OCI-LY1 (cell line): Measurements from ENCODE around the gene HDDC3.

Source experiments
- H2AFZ ChIP-seq: fragments of 200-600 bp; sonication (generic), shearing (Covaris generic); 2 replicates; pipeline ENCODE4 v1.6.0; 2014; ENCODE audit warnings: antibody characterized with exemption, mild to moderate bottlenecking, low read length
- H3F3A ChIP-seq: fragments of 200-600 bp; sonication (generic), shearing (Covaris generic); 2 replicates; pipeline ENCODE4 v1.6.0; 2014; ENCODE audit warnings: mild to moderate bottlenecking, antibody characterized with exemption, low read length, moderate library complexity; ENCODE audit not compliant: insufficient read depth
- H3K27ac ChIP-seq: fragments of 200-600 bp; sonication (generic); 2 replicates; pipeline ENCODE4 v1.5.1; 2014; ENCODE audit warnings: low read length, mixed run types, mild to moderate bottlenecking, low read depth; ENCODE audit not compliant: poor library complexity, severe bottlenecking
- H3K27me3 ChIP-seq: fragments of 200-600 bp; sonication (generic); 2 replicates; pipeline ENCODE4 v1.6.0; 2014; ENCODE audit warnings: antibody characterized with exemption, mild to moderate bottlenecking, low read length, moderate library complexity; ENCODE audit not compliant: insufficient read depth
- H3K36me3 ChIP-seq: fragments of 200-600 bp; sonication (generic); 2 replicates; pipeline ENCODE4 v1.6.1; 2014; ENCODE audit warnings: mild to moderate bottlenecking, antibody characterized with exemption, low read length, moderate library complexity, mixed read lengths; ENCODE audit not compliant: insufficient read depth
- H3K4me1 ChIP-seq: fragments of 200-600 bp; sonication (generic); 2 replicates; pipeline ENCODE4 v1.5.1; 2014; ENCODE audit warnings: mild to moderate bottlenecking, low read length, moderate library complexity; ENCODE audit not compliant: insufficient read depth, severe bottlenecking
- H3K4me2 ChIP-seq: fragments of 200-600 bp; sonication (generic), shearing (Covaris generic); 2 replicates; pipeline ENCODE4 v1.6.1; 2014; ENCODE audit warnings: low read length
- H3K4me3 ChIP-seq: fragments of 200-600 bp; sonication (generic); 2 replicates; pipeline ENCODE4 v1.5.1; 2014; ENCODE audit warnings: low read length, low read depth, mild to moderate bottlenecking, mixed read lengths; ENCODE audit not compliant: poor library complexity, severe bottlenecking
- H3K79me2 ChIP-seq: fragments of 200-600 bp; shearing (Covaris generic); 2 replicates; pipeline ENCODE4 v1.6.1; 2016; ENCODE audit warnings: mixed run types, low read length, mixed read lengths; ENCODE audit not compliant: insufficient read depth
- H3K9ac ChIP-seq: fragments of 200-600 bp; sonication (generic), shearing (Covaris generic); 2 replicates; pipeline ENCODE4 v1.6.1; 2014; ENCODE audit warnings: mild to moderate bottlenecking, low read length, mixed read lengths
- H3K9me2 ChIP-seq: fragments of 200-600 bp; sonication (generic), shearing (Covaris generic); 2 replicates; pipeline ENCODE4 v1.6.1; 2014; ENCODE audit warnings: low read depth, mild to moderate bottlenecking, low read length, mixed read lengths
- H3K9me3 ChIP-seq: fragments of 200-600 bp; shearing (Covaris generic); 2 replicates; pipeline ENCODE4 v1.6.1; 2014; ENCODE audit warnings: low read length, mixed read lengths
- H4K20me1 ChIP-seq: fragments of 200-600 bp; sonication (generic), shearing (Covaris generic); 2 replicates; pipeline ENCODE4 v1.6.0; 2016; ENCODE audit warnings: mild to moderate bottlenecking, low read length; ENCODE audit not compliant: insufficient read depth
- EZH2 ChIP-seq: fragments of 200-600 bp; sonication (generic), shearing (Covaris generic); IDR thresholded peaks from 2 replicates; pipeline ENCODE4 v1.8.0; 2017; ENCODE audit warnings: borderline replicate concordance, mixed run types, mild to moderate bottlenecking, antibody characterized with exemption, low read length, moderate library complexity, mixed read lengths
- TF ChIP-seq, protein P1 (sequence below): fragments of 200-600 bp; sonication (generic), shearing (Covaris generic); IDR thresholded peaks from 2 replicates; pipeline ENCODE4 v1.5.1; 2017; ENCODE audit warnings: mild to moderate bottlenecking, antibody characterized with exemption, low read length, moderate library complexity, mixed read lengths

Gene HDDC3

DNA sequence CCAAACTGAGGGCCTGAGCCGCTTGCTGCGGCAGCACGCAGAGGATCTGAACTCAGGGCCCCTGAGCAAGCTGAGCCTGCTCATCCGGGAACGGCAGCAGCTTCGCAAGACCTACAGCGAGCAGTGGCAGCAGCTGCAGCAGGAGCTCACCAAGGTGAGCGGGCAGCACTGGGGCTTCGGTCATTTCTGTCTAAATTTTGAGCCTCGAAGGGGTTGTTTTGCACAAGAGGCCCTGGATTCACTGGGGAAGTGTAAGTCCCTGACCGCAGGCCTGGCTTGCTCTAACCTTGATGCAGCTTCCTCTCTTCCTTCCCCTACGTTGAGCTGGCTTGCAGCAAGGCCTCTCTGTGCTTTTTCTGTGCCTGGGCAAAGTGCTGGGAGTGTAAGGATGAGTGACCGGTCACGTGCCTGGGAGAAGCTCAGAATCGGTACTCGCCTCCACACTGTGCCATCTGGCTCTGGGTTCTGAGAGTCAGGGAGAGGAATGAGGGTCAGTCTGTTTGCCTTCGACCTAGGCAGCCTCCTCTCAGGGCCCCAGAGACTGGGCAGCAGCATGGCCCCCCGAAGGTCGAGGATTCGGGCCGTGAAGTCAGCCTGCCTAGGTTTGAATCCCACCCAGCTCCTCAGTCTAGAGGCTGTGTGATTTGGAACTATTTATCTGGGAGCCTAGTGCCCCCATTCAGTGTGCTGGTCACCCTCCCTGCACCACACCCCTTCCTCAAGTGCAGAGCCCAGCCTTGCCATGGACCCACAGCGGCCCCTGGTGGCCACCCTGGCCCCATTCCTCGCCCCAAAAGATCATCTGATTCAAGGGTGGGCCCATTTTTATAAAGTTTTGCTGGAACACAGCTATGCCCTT lies 46.7 kb downstream of the HDDC3 start:
- no peak overlapping the region for H3K4me3 ChIP-seq
- TF ChIP-seq, protein P1, sequence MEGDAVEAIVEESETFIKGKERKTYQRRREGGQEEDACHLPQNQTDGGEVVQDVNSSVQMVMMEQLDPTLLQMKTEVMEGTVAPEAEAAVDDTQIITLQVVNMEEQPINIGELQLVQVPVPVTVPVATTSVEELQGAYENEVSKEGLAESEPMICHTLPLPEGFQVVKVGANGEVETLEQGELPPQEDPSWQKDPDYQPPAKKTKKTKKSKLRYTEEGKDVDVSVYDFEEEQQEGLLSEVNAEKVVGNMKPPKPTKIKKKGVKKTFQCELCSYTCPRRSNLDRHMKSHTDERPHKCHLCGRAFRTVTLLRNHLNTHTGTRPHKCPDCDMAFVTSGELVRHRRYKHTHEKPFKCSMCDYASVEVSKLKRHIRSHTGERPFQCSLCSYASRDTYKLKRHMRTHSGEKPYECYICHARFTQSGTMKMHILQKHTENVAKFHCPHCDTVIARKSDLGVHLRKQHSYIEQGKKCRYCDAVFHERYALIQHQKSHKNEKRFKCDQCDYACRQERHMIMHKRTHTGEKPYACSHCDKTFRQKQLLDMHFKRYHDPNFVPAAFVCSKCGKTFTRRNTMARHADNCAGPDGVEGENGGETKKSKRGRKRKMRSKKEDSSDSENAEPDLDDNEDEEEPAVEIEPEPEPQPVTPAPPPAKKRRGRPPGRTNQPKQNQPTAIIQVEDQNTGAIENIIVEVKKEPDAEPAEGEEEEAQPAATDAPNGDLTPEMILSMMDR: peak; percentile 97
- no peak for TF ChIP-seq EZH2
- H3K4me2 ChIP-seq: no peak overlapping the region
- no peaks in the 10 kb centered on the region for H3K79me2 ChIP-seq
- H3K9ac ChIP-seq: no peak overlapping the region
- no peaks in the 10 kb centered on the region for H3F3A ChIP-seq
- peaks cover 6% of the 10 kb centered on the region for H3K27me3 ChIP-seq
- no peaks in the 10 kb centered on the region for H3K9me2 ChIP-seq
- H3K36me3 ChIP-seq: no peaks in the 10 kb centered on the region
- H2AFZ ChIP-seq: no peak overlapping the region
- H3K27ac ChIP-seq: no peak overlapping the region
- no peaks in the 10 kb centered on the region for H3K4me1 ChIP-seq
- H4K20me1 ChIP-seq: no peaks in the 10 kb centered on the region
- no peaks in the 10 kb centered on the region for H3K9me3 ChIP-seq

DNA sequence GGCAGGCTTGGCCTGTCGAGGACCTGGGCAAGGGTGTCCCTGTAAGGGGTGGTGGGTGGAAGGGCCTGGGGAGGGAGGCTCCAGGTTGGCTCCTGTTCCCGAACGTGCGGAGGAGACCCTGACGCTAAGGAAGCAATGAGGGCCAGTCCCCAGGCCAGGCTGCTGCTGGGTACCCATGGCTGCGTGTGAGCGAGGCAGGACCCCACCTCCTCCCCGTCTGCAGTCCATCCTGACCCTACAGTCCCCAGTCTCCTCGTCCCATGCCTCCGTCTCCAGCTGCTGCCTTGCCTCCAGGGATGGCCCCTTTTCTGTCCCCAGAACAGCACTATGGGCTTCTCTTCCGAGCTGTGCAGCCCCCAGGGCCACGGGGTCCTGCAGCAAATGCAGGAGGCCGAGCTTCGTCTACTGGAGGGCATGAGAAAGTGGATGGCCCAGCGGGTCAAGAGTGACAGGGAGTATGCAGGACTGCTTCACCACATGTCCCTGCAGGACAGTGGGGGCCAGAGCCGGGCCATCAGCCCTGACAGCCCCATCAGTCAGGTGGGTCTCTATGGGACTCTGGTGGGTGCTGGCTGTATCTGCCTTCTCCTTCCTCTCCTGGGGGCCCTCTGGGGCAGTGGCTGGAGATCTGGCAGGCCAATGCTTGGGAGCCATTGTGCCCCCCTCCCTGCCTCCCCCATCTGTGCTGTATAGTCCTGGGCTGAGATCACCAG lies 47.5 kb downstream of the HDDC3 start:
- TF ChIP-seq, protein P1: no peak
- TF ChIP-seq EZH2: no peak
- H3K27me3 ChIP-seq: no peaks in the 10 kb centered on the region; the same call in 1 of the 2 replicates
- H2AFZ ChIP-seq: no peak overlapping the region
- H3K9ac ChIP-seq: no peak overlapping the region
- no peaks in the 10 kb centered on the region for H3K79me2 ChIP-seq
- no peaks in the 10 kb centered on the region for H3F3A ChIP-seq
- H3K9me2 ChIP-seq: no peaks in the 10 kb centered on the region
- H3K9me3 ChIP-seq: no peaks in the 10 kb centered on the region
- peak overlapping the region; percentile 1; the same call in 1 of the 2 replicates for H3K4me2 ChIP-seq
- no peak overlapping the region for H3K27ac ChIP-seq
- H3K4me3 ChIP-seq: no peak overlapping the region
- H3K36me3 ChIP-seq: no peaks in the 10 kb centered on the region
- H3K4me1 ChIP-seq: no peaks in the 10 kb centered on the region
- no peaks in the 10 kb centered on the region for H4K20me1 ChIP-seq

DNA sequence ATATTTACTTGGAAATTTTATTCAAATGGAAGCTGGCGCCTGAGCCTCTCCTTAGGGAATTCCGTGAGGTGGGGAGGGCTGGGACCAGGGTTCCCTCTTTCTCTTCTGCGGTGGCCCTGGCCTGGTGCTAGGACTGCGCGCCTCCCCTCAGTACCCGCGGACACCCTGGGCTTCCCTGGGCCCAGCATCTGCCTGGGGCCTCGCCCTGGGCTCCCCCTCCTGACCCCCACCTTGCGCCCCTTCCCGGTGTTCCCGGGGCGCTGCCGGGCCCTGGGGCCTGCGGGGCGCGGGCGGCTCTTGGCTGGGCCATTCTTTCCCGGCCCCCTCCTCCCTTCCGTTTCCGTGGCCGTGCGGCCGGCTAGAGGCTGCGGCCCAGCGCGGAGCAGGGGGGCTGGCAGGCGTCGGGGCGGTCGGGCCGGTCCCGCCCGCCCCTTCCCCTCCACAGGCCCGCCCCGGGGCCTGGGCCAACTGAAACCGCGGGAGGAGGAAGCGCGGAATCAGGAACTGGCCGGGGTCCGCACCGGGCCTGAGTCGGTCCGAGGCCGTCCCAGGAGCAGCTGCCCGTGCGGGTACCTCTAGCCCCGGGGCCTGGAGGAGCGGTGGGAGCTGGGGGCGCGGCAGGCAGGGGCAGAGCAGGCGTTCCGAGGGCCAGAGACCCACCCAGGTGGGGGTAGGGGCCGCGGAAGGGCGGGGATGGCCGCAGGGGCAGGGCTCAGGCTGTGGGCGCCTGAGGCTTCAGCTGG lies 48.2 kb downstream of the HDDC3 start, which contains the start of gene FES:
TSS of gene FES (plus strand) at position 529 of the 743 bp plus-strand sequence. CDS start 542 bp downstream, outside the sequence.
- no peaks in the 10 kb centered on the region for H3K9me2 ChIP-seq
- no peak within 1 kb of the TSS for H2AFZ ChIP-seq
- peak within 1 kb of the TSS; percentile 18 for H3K4me3 ChIP-seq
- TF ChIP-seq EZH2: no peak
- TF ChIP-seq, protein P1: no peak
- H3K4me1 ChIP-seq: no peaks in the 10 kb centered on the region
- H3K9ac ChIP-seq: no peak within 1 kb of the TSS
- no peaks in the 10 kb centered on the region for H3K36me3 ChIP-seq
- no peaks in the 10 kb centered on the region for H3F3A ChIP-seq
- no peaks in the 10 kb centered on the region for H3K79me2 ChIP-seq
- no peak within 1 kb of the TSS for H3K27ac ChIP-seq
- no peaks in the 10 kb centered on the region for H4K20me1 ChIP-seq
- no peaks in the 10 kb centered on the region for H3K9me3 ChIP-seq
- H3K4me2 ChIP-seq: peak within 1 kb of the TSS; percentile 1; the same call in 1 of the 2 replicates
- no peaks in the 10 kb centered on the region; the same call in 1 of the 2 replicates for H3K27me3 ChIP-seq
